Activated CD8-positive, alpha-beta memory T cell treated with anti-CD3 and anti-CD28 coated beads for 1 hour (primary cell): ENCODE data around the gene NT5C3B.
"Not testable (repeated sequence)": the region's sequence is repeated elsewhere in the genome, so short reads cannot be mapped to it uniquely, and the experiment has no call there.

Source experiments
- DNase-seq, 2 donors: peaks; one replicate each; pipeline ENCODE4 v3.0.0-alpha.2; 2020; ENCODE audit warnings: low read depth in 1 of 2; ENCODE audit errors: extremely low read depth in 1 of 2

NT5C3B gene

DNA sequence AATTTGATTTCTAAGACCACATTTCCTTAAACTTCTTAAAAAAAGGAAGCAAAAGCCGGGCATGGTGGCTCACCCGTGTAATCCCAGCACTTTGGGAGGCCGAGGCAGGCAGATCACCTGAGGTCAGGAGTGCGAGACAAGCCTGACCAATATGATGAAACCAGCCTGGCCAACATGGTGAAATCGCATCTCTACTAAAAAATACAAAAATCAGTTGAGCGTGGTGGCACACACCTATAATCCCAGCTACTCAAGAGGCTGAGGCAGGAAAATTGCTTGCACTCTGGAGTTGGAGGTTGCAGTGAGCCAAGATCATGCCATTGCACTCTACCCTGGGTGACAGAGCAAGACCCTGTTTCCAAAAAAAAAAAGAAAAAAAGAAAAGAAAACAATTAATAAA is 4.7 kb upstream of the NT5C3B start:
- not testable (repeated sequence) for DNase-seq

DNA sequence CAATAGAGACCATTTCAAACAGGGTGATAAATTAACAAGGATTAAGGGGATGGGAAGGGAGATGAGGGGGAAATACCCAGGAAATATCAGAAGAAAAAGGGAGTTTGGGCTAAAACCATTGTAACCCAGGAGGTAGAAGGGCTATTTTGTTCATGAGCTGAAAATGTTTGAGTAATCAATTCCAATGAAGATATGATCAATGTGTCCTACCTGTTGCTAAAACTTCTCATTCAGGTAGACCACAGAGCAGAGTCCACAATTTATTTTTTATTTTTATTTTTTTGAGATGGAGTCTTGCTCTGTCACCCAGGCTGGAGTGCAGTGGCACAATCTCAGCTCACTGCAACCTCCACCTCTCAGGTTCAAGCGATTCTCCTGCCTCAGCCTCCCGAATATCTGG is 3.4 kb upstream of the NT5C3B start:
- DNase-seq = not testable (repeated sequence)

DNA sequence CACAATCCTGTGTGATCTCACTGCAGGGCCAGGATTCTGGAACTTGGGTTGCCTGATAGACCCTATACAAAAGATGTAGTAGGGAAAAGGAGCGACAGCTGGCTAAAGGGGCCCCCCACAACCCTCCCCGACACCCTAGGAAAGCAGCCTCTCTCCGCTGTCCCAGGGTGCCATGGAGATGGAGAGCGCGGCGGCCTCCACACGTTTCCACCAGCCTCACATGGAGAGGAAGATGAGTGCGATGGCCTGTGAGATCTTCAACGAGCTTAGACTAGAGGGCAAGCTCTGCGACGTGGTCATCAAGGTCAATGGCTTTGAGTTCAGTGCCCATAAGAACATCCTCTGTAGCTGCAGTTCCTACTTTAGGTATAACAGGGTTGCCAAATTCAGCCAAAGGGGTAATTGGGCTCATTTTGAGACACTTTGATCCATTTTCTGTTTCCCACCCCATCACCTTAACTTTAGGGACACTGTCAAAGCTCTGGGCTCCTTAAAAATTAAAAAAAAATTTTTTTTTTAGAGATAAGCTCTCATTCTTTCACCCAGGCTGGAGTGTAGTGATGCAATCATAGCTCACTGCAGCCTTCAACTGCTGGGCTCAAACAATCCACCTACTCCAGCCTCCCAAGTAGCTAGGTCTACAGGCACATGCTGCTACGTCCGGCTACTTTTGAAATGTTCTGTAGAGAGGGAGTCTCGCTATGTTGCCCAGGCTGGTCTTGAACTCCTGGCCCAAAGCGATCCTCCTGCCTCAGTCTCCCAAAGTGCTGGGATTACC is 1.9 kb upstream of the NT5C3B start, which contains the start of gene KLHL10:
TSS of gene KLHL10 (plus strand) at position 65 of the 778 bp plus-strand sequence. CDS start at position 173, 108 bp downstream.
- no peak for DNase-seq

DNA sequence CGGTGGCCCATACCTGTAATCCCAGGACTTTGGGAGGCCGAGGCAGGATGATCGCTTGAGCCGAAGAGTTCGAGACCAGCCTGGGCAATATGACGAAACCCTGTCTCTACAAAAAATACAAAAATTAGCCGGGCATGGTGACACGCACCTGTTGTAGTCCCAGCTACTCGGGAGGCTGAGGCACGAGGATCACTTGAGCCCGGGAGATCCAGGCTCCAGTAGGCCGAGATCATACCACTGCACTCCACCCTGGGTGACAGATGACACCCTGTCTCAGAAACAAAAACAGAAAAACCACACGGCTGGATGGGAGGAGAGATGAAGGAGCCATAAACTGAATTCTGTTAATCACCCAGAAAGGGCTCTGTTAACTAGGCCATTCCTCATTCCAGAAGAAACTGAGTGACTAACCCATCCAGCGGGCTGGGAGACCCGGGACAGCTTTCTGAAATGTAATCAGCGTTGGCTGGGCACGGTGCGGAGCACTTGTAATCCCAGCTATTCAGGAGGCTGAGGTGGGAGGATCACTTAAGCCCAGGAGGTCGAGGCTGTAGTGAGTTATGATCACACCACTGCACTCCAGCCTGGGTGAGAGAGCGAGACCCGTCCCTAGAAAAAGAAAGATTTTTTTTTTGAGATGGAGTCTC is 641 bp upstream of the NT5C3B start:
- no peak for DNase-seq

DNA sequence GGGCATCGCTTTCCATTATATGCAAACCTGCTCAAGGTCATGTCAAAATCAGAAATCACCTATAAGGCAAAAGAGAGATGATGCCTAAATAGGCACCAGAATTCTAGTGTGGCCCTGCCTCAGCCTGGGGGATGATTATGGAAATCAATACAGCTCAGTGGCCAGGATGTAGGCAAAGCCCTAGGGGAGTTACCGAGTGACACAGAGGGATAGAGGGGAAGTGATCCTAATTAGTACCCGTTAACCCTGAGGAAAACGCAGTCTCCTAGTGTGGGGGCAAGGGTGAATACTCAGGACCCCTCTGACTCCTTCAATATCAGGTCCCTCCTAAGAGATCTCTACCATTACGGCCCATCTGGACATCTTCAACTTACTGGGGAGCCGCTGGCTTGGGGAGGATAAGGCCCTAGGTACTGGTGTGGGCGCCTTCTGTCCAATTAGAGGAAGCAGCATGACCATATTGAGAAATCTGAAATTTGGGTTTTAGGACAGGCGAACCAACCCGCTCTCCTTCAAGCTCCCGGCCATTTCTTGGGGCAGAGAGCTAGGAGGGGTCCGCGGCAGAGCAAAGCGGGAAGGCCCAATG is 725 bp downstream of the NT5C3B start:
- DNase-seq = no peak

DNA sequence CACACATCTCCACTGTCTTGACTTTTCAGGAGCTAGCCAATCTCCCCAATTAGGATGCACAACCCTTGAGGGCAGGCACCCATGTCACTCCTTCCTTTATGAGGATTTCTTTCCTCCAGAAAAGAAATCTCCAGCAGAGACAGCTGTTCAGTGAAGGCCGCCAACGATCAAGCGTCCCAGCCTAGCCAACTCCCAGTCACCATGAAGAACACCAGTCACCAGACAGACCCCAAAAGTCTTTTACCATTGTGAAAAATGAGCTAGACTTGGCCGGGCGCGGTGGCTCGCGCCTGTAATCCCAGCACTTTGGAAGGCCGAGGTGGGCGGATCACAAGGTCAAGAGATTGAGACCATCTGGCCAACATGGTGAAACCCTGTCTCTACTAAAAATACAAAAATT is 6.1 kb downstream of the NT5C3B start:
- DNase-seq = not testable (repeated sequence)

GRCh38 chr17:41825175-41825845 is 10.7 kb downstream of the NT5C3B start:
- no peak for DNase-seq

DNA sequence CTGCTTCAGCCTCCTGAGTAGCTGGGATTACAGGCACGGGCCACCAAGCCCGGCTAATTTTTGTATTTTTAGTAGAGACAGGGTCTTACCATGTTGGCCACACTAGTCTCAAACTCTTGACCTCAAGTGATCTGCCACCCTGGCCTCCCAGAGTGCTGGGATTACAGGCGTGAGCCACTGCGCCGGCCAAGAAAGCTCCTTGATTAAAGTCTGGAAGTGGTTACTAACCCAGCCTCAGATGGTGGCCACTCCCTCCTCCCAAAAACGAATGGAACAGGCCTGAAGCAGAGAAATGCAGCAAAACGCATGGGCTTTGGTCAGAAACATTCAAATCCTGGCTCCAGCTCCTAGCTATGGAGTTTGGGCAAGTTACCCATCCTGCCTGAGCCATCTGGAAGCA is 11.9 kb downstream of the NT5C3B start:
- no peak for DNase-seq

- no peak for DNase-seq
Observed at GRCh38 chr17:41823580-41823979, 12.5 kb downstream of the NT5C3B start.

DNA sequence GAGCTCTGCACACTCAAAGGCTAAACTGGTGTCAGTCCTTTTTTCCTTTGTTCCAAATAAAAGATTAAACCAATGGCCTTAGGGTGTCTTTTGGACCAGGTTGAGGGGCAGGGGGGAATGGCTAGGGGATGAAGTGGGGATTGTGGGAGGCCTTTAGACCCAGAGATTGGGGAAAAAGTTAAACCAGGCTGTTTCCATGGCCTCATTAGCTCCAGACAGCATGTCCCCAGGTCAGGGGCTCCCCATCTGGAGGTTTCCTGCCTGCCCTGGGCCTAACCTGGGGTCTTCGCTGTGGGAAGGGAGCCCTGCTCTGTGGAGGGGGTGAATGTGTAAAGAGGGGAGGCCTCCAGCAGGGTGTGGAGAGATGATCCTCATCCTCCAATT is 12.9 kb downstream of the NT5C3B start:
- no peak for DNase-seq

DNA sequence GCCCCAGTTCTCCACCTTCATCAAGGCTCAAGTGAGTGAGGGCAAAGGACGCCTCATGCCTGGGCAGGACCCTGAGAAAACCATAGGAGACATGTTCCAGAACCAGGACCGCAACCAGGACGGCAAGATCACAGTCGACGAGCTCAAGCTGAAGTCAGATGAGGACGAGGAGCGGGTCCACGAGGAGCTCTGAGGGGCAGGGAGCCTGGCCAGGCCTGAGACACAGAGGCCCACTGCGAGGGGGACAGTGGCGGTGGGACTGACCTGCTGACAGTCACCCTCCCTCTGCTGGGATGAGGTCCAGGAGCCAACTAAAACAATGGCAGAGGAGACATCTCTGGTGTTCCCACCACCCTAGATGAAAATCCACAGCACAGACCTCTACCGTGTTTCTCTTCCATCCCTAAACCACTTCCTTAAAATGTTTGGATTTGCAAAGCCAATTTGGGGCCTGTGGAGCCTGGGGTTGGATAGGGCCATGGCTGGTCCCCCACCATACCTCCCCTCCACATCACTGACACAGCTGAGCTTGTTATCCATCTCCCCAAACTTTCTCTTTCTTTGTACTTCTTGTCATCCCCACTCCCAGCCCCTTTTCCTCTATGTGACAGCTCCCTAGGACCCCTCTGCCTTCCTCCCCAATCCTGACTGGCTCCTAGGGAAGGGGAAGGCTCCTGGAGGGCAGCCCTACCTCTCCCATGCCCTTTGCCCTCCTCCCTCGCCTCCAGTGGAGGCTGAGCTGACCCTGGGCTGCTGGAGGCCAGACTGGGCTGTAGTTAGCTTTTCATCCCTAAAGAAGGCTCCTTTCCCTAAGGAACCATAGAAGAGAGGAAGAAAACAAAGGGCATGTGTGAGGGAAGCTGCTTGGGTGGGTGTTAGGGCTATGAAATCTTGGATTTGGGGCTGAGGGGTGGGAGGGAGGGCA is 13.6 kb downstream of the NT5C3B start:
- DNase-seq = no peak

DNA sequence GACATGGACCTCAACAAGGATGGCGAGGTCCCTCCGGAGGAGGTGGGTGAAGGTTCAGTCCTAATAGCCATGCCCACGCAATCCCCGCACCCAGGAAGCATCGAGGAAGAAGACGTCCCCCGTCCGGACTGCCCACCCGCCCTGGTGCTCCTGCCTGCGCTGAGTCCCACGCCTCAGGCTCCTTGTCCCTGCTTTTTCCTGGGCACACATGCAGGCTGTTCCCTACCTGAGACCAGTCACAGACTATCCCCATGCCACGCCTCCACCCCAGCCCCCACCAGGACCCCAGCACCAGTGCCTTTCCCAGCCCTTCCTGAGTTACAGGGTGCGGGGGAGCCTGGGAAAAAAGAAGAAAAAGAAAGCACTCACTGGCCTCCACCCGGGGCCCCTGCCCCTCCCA is 14.3 kb downstream of the NT5C3B start:
- DNase-seq = no peak

GRCh38 chr17:41818024-41818423 is 18.0 kb downstream of the NT5C3B start:
- DNase-seq = no peak

DNA sequence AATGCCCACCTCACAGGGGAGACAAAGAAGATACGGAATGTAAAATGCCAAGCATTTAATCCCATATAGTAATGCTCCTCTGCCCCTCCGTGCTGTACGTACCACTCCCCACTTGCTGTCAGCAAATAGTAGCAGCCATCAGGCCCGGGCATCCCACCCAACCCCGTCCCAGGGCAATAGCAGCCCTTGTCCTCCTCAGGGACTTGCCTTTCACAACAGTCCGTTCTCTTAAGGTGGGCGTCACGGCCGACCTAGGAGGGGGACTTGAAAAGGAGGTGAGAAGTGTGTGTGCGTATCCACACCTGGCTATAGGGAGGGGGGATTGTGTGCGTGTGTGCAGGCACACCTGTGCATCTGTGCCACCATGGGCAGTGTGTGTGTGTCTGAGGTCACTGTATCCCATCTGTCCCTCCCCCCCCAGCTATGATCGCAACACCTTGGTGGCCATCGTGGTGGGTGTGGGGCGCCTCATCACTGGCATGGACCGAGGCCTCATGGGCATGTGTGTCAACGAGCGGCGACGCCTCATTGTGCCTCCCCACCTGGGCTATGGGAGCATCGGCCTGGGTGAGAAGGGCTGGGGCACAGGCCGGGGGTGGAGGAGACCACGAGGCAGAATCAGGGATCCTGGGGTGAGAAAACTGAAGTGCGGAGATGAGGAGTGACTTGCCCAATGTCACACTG is 19.3 kb downstream of the NT5C3B start:
- no peak for DNase-seq

DNA sequence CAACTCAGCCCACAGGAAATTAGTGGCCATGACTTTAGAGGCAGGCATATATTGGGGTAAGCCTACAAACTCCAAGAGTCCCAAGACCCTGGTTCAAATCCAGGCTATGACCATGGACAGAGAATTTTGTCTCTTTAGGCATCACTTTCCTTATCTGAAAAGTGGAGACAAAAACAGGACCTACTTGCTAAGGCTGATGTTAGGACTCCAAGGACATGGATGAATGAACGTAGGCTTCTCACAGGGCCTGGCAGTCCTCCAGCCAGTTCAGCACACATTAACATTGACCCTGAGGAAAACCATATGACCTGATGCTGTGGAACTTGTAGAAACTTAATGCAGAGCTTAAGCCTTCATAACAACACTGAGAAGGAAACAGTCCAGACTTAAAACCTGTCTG is 21.8 kb downstream of the NT5C3B start:
- no peak for DNase-seq

- no peak for DNase-seq
Observed at GRCh38 chr17:41813699-41814124, 22.3 kb downstream of the NT5C3B start.

DNA sequence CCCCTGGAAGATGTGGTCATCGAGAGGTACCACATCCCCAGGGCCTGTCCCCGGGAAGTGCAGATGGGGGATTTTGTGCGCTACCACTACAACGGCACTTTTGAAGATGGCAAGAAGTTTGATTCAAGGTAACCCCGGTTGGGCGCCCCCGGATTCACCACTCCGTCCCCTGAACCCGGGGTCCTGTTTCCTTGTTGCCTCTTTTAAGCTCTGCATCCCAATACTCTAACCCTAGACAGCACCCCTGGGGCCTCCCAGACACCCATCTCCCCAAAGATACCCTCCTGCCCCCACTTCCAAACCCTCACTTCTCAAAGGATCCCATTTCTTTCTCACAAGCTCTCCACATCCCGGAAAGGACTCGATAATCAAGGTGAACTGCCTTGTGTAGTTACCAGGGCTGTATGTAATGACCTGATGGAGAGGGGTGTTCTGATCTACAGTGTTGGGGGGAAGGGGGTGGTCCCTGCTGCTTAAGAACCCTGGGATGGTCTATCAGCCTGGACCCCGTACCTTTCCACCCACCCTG is 22.8 kb downstream of the NT5C3B start:
- DNase-seq = no peak

GRCh38 chr17:41812381-41813151 is 23.5 kb downstream of the NT5C3B start, which contains the start of gene FKBP10:
Gene FKBP10 (plus strand): TSS chr17:41813004. CDS start chr17:41813035, 31 bp downstream.
- DNase-seq = peak in 1 of 2 donors; percentile 34
